ENCODE results near the gene PTBP1. TPM values are rescaled to one million over a fixed set of nuclear protein-coding genes. Genes with fewer than 3 reads are reported as not detected.
"Not testable (repeated sequence)": the region's sequence is repeated elsewhere in the genome, so short reads cannot be mapped to it uniquely, and the experiment has no call there.

PTBP1 gene
- total RNA-seq, 1 donor from 2014 or later, result 735 TPM

DNA sequence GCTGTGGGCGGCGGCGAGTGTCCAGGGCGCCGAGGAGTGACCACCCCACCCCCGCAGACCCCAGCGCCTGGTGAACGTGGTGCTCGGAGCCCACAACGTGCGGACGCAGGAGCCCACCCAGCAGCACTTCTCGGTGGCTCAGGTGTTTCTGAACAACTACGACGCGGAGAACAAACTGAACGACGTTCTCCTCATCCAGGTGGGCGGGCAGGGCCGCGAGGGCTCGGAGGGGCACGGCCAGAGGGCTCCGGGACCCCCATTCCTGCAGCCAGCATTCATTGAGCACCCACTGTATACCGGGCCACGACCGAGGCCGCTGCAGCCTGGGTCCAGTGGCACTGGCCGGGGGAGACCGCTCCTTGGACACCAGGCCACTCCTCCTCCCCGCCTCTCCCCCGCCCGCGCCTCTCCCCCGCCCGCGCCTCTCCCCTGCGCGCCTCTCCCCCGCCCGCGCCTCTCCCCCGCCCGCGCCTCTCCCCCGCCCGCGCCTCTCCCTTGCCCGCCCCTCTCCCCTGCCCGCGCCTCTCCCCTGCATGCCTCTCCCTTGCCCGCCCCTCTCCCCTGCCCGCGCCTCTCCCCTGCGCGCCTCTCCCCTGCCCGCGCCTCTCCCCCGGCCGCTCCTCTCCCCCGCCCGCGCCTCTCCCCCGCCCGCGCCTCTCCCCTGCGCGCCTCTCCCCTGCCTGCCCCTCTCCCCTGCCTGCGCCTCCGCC lies 46.7 kb downstream of the PTBP1 start:
- Mint-ChIP-seq H3K27me3 (ENCODE audit: insufficient read depth) (peaks cover 14% of the 10 kb centered on the region), H3K4me3 (no peak overlapping the region), H3K27ac (no peak overlapping the region), H3K9me3 (no peaks in the 10 kb centered on the region), H3K4me1 (ENCODE audit: low read depth) (no peaks in the 10 kb centered on the region), H3K36me3 (ENCODE audit: low read depth) (no peaks in the 10 kb centered on the region)
- DNase-seq (ENCODE audit: low spot score), result no peak
- intact Hi-C loops (cut with micrococcal nuclease), result no loop called here

- Mint-ChIP-seq H3K4me1 (ENCODE audit: low read depth) (no peaks in the 10 kb centered on the region), H3K9me3 (no peaks in the 10 kb centered on the region), H3K36me3 (ENCODE audit: low read depth) (no peaks in the 10 kb centered on the region), H3K27ac (no peak overlapping the region), H3K4me3 (no peak overlapping the region), H3K27me3 (ENCODE audit: insufficient read depth) (peaks cover 12% of the 10 kb centered on the region)
- intact Hi-C loops (cut with micrococcal nuclease), result no loop called here
- DNase-seq (ENCODE audit: low spot score), result no peak
These were observed 47.3 kb downstream of the PTBP1 start for GRCh38 chr19:844546-844971.

DNA sequence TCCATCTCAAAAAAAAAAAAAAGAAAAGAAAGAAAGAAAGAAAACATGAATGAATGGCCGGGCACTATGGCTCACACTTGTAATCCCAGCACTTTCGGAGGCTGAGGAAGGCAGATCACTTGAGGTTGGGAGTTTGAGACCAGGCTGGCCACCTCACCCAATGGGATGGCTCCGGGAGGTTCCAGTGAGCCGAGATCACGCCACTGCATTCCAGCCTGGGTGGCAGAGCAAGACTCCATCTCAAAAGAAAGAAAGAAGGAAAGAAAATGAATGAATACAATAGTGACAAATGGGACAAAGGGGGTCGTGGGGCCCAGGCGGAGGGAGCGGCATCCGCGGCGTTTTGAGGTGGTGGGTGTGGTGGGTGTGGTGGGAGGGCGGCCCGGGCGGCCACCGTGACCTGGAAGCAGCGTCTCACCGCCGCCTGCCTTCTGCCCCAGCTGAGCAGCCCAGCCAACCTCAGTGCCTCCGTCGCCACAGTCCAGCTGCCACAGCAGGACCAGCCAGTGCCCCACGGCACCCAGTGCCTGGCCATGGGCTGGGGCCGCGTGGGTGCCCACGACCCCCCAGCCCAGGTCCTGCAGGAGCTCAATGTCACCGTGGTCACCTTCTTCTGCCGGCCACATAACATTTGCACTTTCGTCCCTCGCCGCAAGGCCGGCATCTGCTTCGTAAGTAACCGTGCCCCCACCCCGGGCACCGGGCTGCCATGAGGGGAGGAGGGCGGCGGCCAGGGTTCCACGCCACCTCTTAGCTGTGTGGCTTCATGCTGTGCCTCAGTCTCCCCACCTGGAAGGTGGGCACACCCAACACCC lies 48.7 kb downstream of the PTBP1 start:
- DNase-seq (ENCODE audit: low spot score), result no peak
- no peak overlapping the region for H3K4me3 Mint-ChIP-seq
- no peaks in the 10 kb centered on the region for H3K4me1 Mint-ChIP-seq (ENCODE audit: low read depth)
- H3K27ac Mint-ChIP-seq, result no peak overlapping the region
- H3K9me3 Mint-ChIP-seq, result no peaks in the 10 kb centered on the region
- intact Hi-C loops (cut with micrococcal nuclease), result no loop called here
- no peaks in the 10 kb centered on the region for H3K36me3 Mint-ChIP-seq (ENCODE audit: low read depth)
- H3K27me3 Mint-ChIP-seq (ENCODE audit: insufficient read depth), result peaks cover 12% of the 10 kb centered on the region

GRCh38 chr19:848386-848921 lies 51.2 kb downstream of the PTBP1 start:
- Mint-ChIP-seq H3K27ac (no peak overlapping the region), H3K4me3 (no peak overlapping the region), H3K36me3 (ENCODE audit: low read depth) (no peaks in the 10 kb centered on the region), H3K4me1 (ENCODE audit: low read depth) (no peaks in the 10 kb centered on the region), H3K27me3 (ENCODE audit: insufficient read depth) (peaks cover 10% of the 10 kb centered on the region), H3K9me3 (no peaks in the 10 kb centered on the region)
- no peak for DNase-seq (ENCODE audit: low spot score)
- intact Hi-C loops (cut with micrococcal nuclease), result no loop called here

GRCh38 chr19:849195-849594 lies 51.9 kb downstream of the PTBP1 start:
- intact Hi-C loops (cut with micrococcal nuclease); H3K4me1 Mint-ChIP-seq (ENCODE audit: low read depth); DNase-seq (ENCODE audit: low spot score); H3K27ac Mint-ChIP-seq; H3K9me3 Mint-ChIP-seq; H3K4me3 Mint-ChIP-seq; H3K36me3 Mint-ChIP-seq (ENCODE audit: low read depth): not testable (repeated sequence)
- H3K27me3 Mint-ChIP-seq (ENCODE audit: insufficient read depth), result peaks cover 10% of the 10 kb centered on the region

DNA sequence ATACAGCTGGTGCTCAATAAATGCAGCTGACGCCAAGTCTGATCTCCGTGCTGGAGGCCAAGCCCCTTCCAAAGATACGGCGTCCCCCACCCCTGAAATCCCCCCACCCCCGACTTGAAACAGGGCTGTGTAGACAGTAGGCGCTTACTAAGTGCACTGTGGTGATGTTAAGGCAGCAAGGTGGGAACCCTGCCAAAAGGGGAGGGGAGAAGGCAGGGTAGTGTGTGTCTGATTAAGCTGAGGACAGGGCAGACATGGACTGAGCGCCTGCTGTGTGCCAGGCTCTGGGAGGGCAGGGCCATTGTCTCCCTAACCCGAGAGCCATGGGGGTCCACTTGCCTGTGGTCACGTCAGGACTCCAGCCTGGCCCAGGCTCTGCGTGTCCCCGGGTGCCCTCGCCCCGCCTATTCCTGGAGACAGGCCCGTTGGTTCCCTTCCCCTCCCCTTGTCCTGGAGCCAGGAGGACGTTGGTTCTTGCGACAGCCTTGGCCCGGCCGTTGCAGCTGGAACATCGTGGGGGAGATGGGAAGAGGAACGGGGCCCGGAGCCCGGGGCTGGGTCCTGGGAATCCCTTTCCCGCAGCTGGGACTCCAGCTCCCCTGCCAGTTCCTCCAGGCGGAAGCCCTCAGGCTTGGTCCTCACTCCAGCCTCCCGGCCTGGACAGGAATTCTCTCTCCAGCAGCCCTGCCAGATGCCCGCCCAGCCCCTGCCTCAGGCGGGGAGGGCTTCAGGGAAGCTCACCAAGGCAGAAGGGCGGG lies 53.1 kb downstream of the PTBP1 start:
- DNase-seq (ENCODE audit: low spot score), result no peak
- H3K27ac Mint-ChIP-seq, result no peak overlapping the region
- H3K4me3 Mint-ChIP-seq, result no peak overlapping the region
- intact Hi-C loops (cut with micrococcal nuclease), result no loop called here
- no peaks in the 10 kb centered on the region for H3K4me1 Mint-ChIP-seq (ENCODE audit: low read depth)
- H3K9me3 Mint-ChIP-seq, result no peaks in the 10 kb centered on the region
- H3K27me3 Mint-ChIP-seq (ENCODE audit: insufficient read depth), result peaks cover 3% of the 10 kb centered on the region
- no peaks in the 10 kb centered on the region for H3K36me3 Mint-ChIP-seq (ENCODE audit: low read depth)

DNA sequence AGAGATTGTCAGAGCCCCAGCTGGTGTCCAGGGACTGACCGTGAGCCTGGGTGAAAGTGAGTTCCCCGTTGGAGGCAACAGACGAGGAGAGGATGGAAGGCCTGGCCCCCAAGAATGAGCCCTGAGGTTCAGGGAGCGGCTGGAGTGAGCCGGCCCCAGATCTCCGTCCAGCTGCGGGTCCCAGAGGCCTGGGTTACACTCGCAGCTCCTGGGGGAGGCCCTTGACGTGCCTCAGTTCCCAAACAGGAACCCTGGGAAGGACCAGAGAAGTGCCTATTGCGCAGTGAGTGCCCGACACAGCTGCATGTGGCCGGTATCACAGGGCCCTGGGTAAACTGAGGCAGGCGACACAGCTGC lies 53.7 kb downstream of the PTBP1 start:
- Mint-ChIP-seq H3K27me3 (ENCODE audit: insufficient read depth) (peaks cover 3% of the 10 kb centered on the region), H3K4me1 (ENCODE audit: low read depth) (no peaks in the 10 kb centered on the region), H3K27ac (no peak overlapping the region), H3K4me3 (no peak overlapping the region), H3K9me3 (no peaks in the 10 kb centered on the region), H3K36me3 (ENCODE audit: low read depth) (no peaks in the 10 kb centered on the region)
- intact Hi-C loops (cut with micrococcal nuclease), result no loop called here
- DNase-seq (ENCODE audit: low spot score), result no peak

DNA sequence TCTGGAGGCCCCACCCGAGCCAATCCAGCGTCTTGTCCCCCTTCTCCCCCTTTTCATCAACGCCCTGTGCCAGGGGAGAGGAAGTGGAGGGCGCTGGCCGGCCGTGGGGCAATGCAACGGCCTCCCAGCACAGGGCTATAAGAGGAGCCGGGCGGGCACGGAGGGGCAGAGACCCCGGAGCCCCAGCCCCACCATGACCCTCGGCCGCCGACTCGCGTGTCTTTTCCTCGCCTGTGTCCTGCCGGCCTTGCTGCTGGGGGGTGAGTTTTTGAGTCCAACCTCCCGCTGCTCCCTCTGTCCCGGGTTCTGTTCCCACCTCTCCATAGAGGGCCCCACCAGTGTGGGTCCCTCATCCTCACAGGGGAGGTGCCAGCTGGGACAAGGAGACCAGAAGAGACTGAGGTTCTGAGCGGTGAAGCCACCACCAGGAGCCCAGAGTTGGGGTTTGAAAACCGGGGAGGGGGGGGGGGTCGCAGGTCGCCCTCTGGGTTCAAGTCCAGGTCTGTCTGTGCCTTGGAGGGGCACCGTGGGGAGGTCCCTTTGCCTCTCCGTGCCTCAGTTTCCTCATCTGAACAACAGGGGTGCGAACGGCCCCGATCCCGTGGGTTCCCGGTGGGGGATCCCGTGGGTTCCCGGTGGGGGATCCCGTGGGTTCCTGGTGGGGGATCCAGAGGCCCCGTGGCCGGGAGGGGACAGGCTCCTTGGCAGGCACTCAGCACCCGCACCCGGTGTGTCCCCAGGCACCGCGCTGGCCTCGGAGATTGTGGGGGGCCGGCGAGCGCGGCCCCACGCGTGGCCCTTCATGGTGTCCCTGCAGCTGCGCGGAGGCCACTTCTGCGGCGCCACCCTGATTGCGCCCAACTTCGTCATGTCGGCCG lies 55.1 kb downstream of the PTBP1 start, which contains the start of gene ELANE:
ELANE (plus strand) TSS at position 168 of the 878 bp plus-strand sequence; CDS start at position 194, 26 bp downstream.
- no peak for DNase-seq (ENCODE audit: low spot score)
- Mint-ChIP-seq H3K27ac (no peak within 1 kb of the TSS), H3K4me3 (no peak within 1 kb of the TSS), H3K27me3 (ENCODE audit: insufficient read depth) (peaks cover 3% of the 10 kb centered on the region), H3K36me3 (ENCODE audit: low read depth) (no peaks in the 10 kb centered on the region), H3K9me3 (no peaks in the 10 kb centered on the region), H3K4me1 (ENCODE audit: low read depth) (no peaks in the 10 kb centered on the region)
- intact Hi-C loops (cut with micrococcal nuclease), result no loop called here

GRCh38 chr19:853014-853585 lies 55.8 kb downstream of the PTBP1 start:
- no peaks in the 10 kb centered on the region for H3K4me1 Mint-ChIP-seq (ENCODE audit: low read depth)
- intact Hi-C loops (cut with micrococcal nuclease), result no loop called here
- H3K4me3 Mint-ChIP-seq, result no peak overlapping the region

GRCh38 chr19:853614-854220 lies 56.5 kb downstream of the PTBP1 start:
- H3K27me3 Mint-ChIP-seq (ENCODE audit: insufficient read depth); intact Hi-C loops (cut with micrococcal nuclease); H3K9me3 Mint-ChIP-seq; H3K4me1 Mint-ChIP-seq (ENCODE audit: low read depth); DNase-seq (ENCODE audit: low spot score); H3K36me3 Mint-ChIP-seq (ENCODE audit: low read depth); H3K27ac Mint-ChIP-seq; H3K4me3 Mint-ChIP-seq: not testable (repeated sequence)

More at GRCh38 chr19:853014-853585, 55.8 kb downstream of the PTBP1 start:
- H3K27me3 Mint-ChIP-seq (ENCODE audit: insufficient read depth), result peaks cover 3% of the 10 kb centered on the region
- no peaks in the 10 kb centered on the region for H3K36me3 Mint-ChIP-seq (ENCODE audit: low read depth)
- no peaks in the 10 kb centered on the region for H3K9me3 Mint-ChIP-seq
- H3K27ac Mint-ChIP-seq, result no peak overlapping the region
- no peak for DNase-seq (ENCODE audit: low spot score)

- Mint-ChIP-seq H3K36me3 (ENCODE audit: low read depth) (no peaks in the 10 kb centered on the region), H3K4me1 (ENCODE audit: low read depth) (no peaks in the 10 kb centered on the region), H3K9me3 (no peaks in the 10 kb centered on the region), H3K4me3 (no peak overlapping the region), H3K27ac (no peak overlapping the region), H3K27me3 (ENCODE audit: insufficient read depth) (peaks cover 5% of the 10 kb centered on the region)
- no peak for DNase-seq (ENCODE audit: low spot score)
- intact Hi-C loops (cut with micrococcal nuclease), result no loop called here
These were observed 57.3 kb downstream of the PTBP1 start for GRCh38 chr19:854549-854948.

All from activated T-helper 1 cell treated with anti-CD3 and anti-CD28 coated beads, Interleukin-12 subunit alpha, Interleukin-12 subunit beta, Interleukin-2, Interleukin-4 antibody, amounts not matched to agents 30 ng/mL and 10 ng/mL and 1 ng/mL, durations not matched to agents 14 hours and 24 hours and 36 hours (primary cell).